HG02840 (cell line): ENCODE data around the gene TADA3.

Experiments
- ATAC-seq: cut with Tn5 transposase; IDR thresholded peaks from one replicate; pipeline ENCODE4 v1.9.1; 2021; ENCODE audit warnings: mild to moderate bottlenecking, moderate library complexity, moderate number of reproducible peaks; ENCODE audit not compliant: unreplicated experiment, low FRiP score

The TADA3 gene

GRCh38 chr3:9810433-9810770, 18.1 kb upstream of the TADA3 start:
- no peak for ATAC-seq

DNA sequence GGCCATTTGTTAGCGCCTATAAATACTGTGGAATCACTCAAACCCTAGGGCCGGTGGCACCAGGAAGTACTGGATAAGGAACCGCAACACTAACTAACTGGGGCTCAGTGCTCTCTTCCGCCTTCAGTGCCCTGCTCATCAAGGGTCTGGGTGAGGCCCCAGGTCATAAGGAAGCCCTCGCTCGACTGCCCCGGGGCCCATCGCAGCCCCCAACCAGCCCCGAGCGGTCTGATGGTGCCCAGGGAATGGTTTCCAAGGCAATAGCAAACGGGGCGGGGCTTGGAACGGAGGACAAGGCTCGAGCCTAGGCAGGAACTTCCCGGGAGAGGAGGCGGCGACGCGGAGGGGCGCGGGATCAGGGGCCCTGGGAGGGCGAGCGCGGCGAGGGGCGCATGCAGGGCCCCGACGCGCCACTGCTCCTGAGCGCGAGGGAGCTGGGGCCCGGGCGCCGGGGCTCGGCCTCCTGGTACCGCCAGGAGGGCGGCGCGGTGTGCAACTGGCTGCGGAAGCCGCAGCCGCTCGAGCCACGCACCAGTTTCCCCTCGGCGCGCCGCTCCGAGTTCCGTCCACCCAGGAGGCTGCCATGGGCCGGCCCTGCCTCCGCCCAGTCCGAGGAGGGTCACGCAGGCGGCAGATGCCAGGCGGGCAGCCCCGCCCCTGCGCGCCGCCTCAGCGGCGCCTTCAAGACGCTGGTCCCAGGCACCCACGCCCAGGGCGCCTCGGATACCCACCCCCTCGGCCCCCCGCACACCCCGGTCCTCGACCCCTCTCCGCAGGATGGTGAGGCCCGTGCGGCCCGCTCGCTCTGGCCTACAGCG, 17.6 kb upstream of the TADA3 start, which contains the start of gene TTLL3:
Gene TTLL3, plus strand, starts transcription at position 648 of the 818 bp plus-strand sequence. CDS start 400 bp downstream, outside the sequence.
- ATAC-seq: no peak

DNA sequence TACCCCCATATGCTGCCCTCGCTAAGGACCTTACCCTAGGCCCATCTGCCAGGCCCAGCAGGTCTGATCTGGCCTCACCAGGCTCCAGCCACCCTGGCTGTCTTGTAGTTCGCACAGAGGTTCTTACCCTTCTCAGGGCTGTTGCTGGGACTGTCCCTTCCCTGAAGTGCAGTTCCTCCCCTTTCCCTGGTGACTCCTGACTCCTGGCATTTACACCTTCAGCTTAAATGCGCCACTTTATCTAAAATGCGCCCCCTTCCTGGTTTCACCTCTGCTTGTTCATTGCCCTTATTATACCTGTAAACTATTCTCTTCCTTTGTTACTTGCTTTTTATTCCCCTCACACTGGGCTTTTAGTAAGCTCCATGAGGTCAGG, 17.0 kb upstream of the TADA3 start:
- no peak for ATAC-seq

DNA sequence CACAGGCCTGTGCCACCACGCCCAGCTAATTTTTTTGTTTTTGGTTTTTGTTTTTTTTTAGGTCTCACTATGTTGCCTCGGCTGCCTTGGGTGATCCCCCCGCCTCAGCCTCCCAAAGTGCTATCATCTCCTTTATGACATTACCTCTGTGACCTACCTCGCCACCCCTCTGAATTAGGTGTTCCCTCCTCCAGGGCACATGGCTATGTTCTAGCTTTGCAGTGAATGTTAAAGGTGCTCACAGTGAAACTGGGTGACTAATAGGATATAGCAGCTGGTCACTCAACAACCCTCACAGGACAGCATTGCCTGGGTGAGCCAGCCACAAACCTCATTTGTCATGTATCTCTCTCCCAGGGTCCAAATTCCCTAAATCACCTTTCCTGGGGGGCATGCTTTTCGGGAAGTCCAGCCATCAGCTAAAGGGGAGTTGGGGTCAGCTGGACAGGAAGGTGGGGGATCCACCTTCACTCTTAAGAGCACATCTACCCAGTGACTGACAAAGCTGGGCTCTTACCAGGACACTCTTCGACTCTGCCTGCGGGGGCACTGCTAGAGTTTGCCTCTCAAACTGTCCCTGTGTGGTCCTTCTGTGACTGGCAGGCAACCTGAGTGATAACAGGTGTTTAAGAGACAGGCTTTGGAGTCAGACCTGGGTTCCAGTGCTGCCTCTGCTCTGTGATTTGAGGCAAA, 16.2 kb upstream of the TADA3 start:
- ATAC-seq: no peak

DNA sequence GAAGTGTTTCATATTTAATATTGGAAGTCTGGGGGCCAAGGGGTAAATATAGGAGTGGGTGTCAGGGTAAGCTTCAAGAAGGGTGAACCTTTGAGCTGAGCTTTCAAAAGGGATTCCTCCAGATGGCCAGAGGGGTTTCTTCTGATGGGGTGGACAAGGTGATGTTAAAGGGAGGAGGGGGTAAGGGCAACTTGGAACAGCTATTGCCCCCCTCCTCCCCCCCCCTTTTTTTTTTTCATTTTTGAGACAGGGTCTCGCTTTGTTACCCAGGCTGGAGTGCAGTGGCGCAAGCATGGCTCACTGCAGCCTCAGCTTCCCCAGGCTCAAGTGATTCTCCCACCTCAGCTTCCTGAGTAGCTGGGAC, 15.7 kb upstream of the TADA3 start:
- ATAC-seq: no peak

DNA sequence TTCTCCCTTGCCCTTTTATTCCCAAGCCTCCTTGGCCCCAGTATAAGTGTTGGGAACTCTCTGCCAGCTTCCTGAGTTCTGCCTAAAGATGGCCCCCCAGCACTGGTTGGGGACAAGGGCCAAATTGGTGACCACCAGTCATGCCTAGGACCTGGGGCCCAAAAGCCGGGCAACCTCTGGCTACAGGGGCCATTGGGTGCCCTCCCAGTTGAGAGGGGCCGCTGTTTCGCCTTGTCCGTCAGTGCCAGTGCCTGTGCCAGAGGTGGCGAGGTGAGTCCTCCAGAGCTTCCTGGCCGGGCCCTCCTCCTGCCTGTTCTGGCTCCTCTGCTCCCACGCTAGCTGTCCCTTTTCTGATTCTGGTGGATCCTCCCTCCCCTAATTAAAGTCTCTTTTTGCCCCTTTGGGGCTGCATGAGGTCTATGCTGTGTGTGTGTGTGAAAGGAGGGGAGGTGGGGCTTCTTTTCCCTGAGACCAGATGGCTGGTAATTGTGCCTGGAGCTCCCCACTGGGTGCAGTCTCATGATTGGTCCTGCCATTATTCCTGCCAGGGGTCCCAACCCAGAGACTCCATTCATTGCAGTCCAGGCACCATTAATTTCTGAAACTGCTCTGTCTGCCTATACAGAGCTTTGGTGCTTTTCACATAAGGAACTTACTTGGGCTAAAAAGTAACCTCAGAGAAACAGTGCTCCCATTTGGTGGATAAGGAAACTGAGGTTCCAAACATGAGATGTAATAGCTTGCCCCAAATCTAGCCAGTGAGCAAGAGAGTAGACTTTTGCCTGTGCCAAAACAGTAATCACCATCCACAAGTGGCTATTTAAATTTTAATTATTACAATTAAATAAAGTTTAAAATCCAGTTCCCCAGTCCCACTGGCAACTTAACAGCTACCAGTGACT, 14.7 kb upstream of the TADA3 start:
- ATAC-seq: no peak

GRCh38 chr3:9806137-9806536, 13.9 kb upstream of the TADA3 start:
- ATAC-seq: no peak

- no peak for ATAC-seq
These were observed 12.7 kb upstream of the TADA3 start for GRCh38 chr3:9804996-9805395.

DNA sequence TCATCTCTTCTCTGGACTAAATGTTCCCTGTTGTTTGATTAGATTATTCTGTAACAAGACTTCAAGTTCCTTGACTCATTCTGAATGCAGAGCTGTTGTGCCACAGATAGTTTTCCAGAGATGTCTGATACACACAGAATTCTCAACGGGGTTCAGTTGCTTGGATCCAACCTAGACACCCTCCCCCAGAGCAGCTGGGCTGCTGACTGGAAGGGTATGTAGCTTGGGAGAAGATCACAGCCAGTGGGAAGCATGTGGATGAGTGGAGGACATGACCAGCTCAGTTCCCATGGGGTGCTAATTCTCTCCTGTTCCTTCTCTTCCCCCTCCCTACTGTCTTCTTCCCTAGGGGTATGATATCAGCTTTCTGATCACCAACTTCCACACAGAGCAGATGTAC, 11.2 kb upstream of the TADA3 start:
- ATAC-seq: no peak

DNA sequence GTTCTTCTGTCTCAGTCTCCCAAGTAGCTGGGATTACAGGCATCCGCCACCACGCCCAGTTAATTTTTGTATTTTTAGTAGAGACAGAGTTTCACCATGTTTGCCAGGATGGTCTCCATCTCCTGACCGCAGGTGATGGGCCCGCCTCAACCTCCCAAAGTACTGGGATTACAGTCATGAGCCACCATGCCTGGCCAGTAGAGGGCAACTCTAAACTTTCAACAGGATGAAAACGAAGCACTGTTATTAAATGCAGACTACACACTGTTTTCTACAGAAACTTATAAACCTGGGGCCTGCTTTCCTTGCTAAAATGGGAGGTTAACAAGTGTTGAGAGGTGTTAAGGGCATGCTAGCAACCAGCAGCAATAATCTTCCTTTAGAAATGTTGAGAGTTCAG, 8.3 kb upstream of the TADA3 start:
- no peak for ATAC-seq

- no peak for ATAC-seq
These were observed 5.1 kb upstream of the TADA3 start for GRCh38 chr3:9797196-9797945.

- no peak for ATAC-seq
These were observed 2.9 kb upstream of the TADA3 start for GRCh38 chr3:9795207-9795606.

- no peak for ATAC-seq
These were observed 2.1 kb upstream of the TADA3 start for GRCh38 chr3:9794400-9794799.

DNA sequence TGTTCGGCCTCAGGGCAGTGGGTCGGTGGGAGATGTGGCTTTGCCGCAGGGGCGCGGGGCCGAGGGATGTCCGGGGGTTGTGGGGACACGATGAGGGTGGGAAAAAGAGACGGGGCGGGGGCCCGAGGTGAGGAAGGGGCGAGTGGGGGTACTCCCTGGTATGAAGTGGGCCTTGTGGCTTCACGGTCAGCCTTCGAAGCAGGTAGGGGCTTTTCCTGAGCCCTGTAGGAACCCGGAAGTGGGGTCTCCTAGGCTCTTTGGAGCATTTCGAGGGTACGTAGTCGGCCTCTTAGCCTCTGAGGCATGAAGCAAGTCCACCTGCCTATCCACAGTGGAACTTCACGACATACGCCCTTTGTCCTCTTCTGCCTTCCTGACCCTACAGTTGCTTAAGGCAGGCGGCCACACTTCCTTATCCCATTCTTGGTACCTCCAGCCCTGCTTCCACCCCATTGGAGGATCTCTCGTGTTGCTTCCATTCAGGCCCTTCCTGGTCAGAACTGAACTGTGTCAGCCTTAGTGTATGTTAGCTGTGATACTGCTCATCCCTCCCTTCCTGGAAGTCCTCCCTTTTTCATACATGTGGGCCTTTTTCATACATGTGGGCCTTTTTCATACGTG, 998 bp upstream of the TADA3 start:
- ATAC-seq: no peak

DNA sequence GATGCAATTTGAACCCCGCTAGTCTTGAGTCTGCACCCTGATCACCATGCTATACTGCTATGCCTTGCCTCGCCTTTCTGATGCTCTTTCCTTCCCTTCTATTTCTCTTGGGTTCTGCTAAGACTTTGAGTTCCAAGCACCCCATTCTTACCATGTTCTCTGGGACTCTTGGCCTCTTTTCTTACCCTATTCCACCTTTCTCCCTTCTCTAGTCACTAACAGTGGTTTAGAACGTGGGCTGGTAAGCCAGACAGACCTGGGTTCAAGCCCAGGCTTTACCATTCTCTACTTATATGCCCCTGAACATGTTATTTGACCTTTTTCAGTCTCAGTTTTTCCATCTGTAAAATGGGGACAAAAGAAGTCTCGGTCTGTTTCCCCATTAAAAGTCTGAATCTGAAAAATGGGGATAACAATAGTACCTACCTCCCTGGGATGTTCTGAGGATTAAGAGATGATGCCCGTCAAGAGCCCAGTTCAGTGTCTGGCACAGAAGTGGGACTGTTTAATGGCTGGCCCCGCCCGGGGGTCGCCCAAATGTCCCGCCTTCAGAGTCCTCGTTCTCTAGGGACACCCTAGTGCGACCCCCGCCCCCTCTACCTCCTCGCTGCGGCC, 376 bp downstream of the TADA3 start:
- no peak for ATAC-seq

- no peak for ATAC-seq
These were observed 1.1 kb downstream of the TADA3 start for GRCh38 chr3:9791127-9791526.

GRCh38 chr3:9787714-9788113, 4.6 kb downstream of the TADA3 start:
- no peak for ATAC-seq

GRCh38 chr3:9786825-9787669, 5.2 kb downstream of the TADA3 start:
- ATAC-seq: no peak
